ENCODE measurements around the gene VARS2. TPM values are rescaled to one million over a fixed set of nuclear protein-coding genes. Genes with fewer than 3 reads are reported as not detected.
"Not testable (repeated sequence)": the region's sequence is repeated elsewhere in the genome, so short reads cannot be mapped to it uniquely, and the experiment has no call there.

Gene VARS2
- 10 to 100 TPM; 83.0 to 84.0 TPM for total RNA-seq

- Mint-ChIP-seq H3K27me3 (no peaks in the 10 kb centered on the region), H3K4me3 (peak within 1 kb of the TSS; percentile 80), H3K9me3 (no peaks in the 10 kb centered on the region), H3K4me1 (ENCODE audit: low read depth) (peaks cover 29% of the 10 kb centered on the region), H3K36me3 (ENCODE audit: low read depth) (peaks cover 49% of the 10 kb centered on the region), H3K27ac (peak within 1 kb of the TSS; percentile 88)
- ATAC-seq (peak; percentile 96), DNase-seq (peak; percentile 89)
- ChIA-PET POLR2A (interaction anchor here (0.7 to 2.8 kb wide), 13 partner anchors 10 to 344 kb away, joined by 3 to 12 read pairs (median 4); partner anchors contain the start of gene DDR1), CTCF (interaction anchor here (0.8 to 9.2 kb wide), 36 partner anchors 8 to 433 kb away, joined by 3 to 116 read pairs (median 5); no protein-coding TSS in a partner anchor)
- TF ChIP-seq CTCF (IDR thresholded peaks at IDR 0.05) = no peak
- intact Hi-C loops (cut with micrococcal nuclease) = no loop called here
These were observed at the start of gene VARS2 for GRCh38 chr6:30914076-30914853. Gene VARS2 (plus strand): TSS chr6:30914238. CDS start chr6:30914837, 599 bp downstream.

GRCh38 chr6:30864325-30864724 is 49.7 kb upstream of the VARS2 start:
- no peak for TF ChIP-seq CTCF (IDR thresholded peaks at IDR 0.05)
- ChIA-PET POLR2A (interaction anchor here (0.7 kb wide), 1 partner anchor 40 kb away, joined by 3 read pairs; no protein-coding TSS in a partner anchor), CTCF (interaction anchor here (1.3 kb wide), 1 partner anchor 13 kb away, joined by 5 read pairs; no protein-coding TSS in a partner anchor)
- Mint-ChIP-seq H3K4me3 (no peak overlapping the region), H3K4me1 (ENCODE audit: low read depth) (peaks cover 11% of the 10 kb centered on the region), H3K9me3 (peaks cover 21% of the 10 kb centered on the region), H3K36me3 (ENCODE audit: low read depth) (peaks cover 12% of the 10 kb centered on the region), H3K27ac (no peak overlapping the region), H3K27me3 (no peaks in the 10 kb centered on the region)
- DNase-seq = no peak
- ATAC-seq = no peak
- intact Hi-C loops (cut with micrococcal nuclease) = no loop called here

GRCh38 chr6:30869241-30869749 is 44.7 kb upstream of the VARS2 start:
- Mint-ChIP-seq H3K9me3 (peaks cover 35% of the 10 kb centered on the region), H3K36me3 (ENCODE audit: low read depth) (peaks cover 35% of the 10 kb centered on the region), H3K4me1 (ENCODE audit: low read depth) (peaks cover 22% of the 10 kb centered on the region)
- DNase-seq; intact Hi-C loops (cut with micrococcal nuclease); ATAC-seq; H3K27ac Mint-ChIP-seq; CTCF ChIA-PET; H3K27me3 Mint-ChIP-seq; H3K4me3 Mint-ChIP-seq; POLR2A ChIA-PET: not testable (repeated sequence)

GRCh38 chr6:30870546-30870945 is 43.5 kb upstream of the VARS2 start:
- ATAC-seq (peak; percentile 81), DNase-seq (peak; percentile 35)
- Mint-ChIP-seq H3K36me3 (ENCODE audit: low read depth) (peaks cover 35% of the 10 kb centered on the region), H3K4me3 (no peak overlapping the region), H3K4me1 (ENCODE audit: low read depth) (peaks cover 28% of the 10 kb centered on the region), H3K27ac (peak overlapping the region; percentile 90), H3K9me3 (peaks cover 35% of the 10 kb centered on the region), H3K27me3 (no peaks in the 10 kb centered on the region)
- CTCF ChIA-PET = no interaction called here
- intact Hi-C loops (cut with micrococcal nuclease) = no loop called here
- POLR2A ChIA-PET = interaction anchor here (0.9 kb wide), 1 partner anchor 27 kb away, joined by 3 read pairs; no protein-coding TSS in a partner anchor
- TF ChIP-seq CTCF (IDR thresholded peaks at IDR 0.05) = no peak

GRCh38 chr6:30871592-30872183 is 42.4 kb upstream of the VARS2 start:
- Mint-ChIP-seq H3K36me3 (ENCODE audit: low read depth) (peaks cover 35% of the 10 kb centered on the region), H3K9me3 (peaks cover 35% of the 10 kb centered on the region), H3K4me3 (no peak overlapping the region), H3K27me3 (no peaks in the 10 kb centered on the region), H3K4me1 (ENCODE audit: low read depth) (peaks cover 38% of the 10 kb centered on the region), H3K27ac (peak overlapping the region; percentile 90)
- ChIA-PET CTCF (interaction anchor here (1.0 kb wide), 1 partner anchor 51 kb away, joined by 3 read pairs; no protein-coding TSS in a partner anchor), POLR2A (no interaction called here)
- DNase-seq (no peak), ATAC-seq (no peak)
- intact Hi-C loops (cut with micrococcal nuclease) = no loop called here
- TF ChIP-seq CTCF (IDR thresholded peaks at IDR 0.05) = no peak

Measured in activated CD8-positive, alpha-beta T cell treated with anti-CD3 and anti-CD28 coated beads for 36 hours (primary cell).